GM19452 (cell line): Measurements from ENCODE around the gene DPH6.

Source experiments
- ATAC-seq: cut with Tn5 transposase; IDR thresholded peaks from one replicate; pipeline ENCODE4 v1.9.1; 2021; ENCODE audit not compliant: unreplicated experiment

Gene DPH6

DNA sequence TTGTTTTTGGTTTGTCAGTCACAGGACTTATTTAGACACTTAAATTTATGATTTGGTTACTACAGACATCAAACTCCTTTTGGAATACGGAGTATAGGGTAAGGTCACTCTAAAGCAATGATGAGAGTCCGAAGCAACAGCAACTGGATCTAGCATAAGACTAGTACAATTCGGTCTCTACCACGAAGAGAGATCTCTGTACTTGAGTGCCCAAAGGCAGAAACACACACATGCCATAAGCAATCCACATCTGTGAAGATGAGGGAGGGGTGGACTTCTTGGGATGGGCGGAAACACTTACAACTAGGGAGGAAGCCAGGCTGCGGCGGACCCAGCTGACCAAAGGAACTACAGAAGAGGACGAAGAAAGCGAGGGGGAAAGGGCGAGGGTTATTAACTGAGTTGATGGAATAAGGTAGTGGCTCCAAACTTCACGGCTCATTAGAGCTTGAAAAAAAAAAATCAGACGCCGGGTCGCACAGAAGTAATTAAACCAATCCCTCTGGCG lies 595 bp downstream of the DPH6 start:
- peak; percentile 20 for ATAC-seq

GRCh38 chr15:35540885-35541284 lies 5.1 kb downstream of the DPH6 start:
- ATAC-seq: no peak

- ATAC-seq: no peak
Measured at GRCh38 chr15:35540021-35540420, 5.9 kb downstream of the DPH6 start.

GRCh38 chr15:35535365-35535916 lies 10.5 kb downstream of the DPH6 start:
- ATAC-seq: no peak

DNA sequence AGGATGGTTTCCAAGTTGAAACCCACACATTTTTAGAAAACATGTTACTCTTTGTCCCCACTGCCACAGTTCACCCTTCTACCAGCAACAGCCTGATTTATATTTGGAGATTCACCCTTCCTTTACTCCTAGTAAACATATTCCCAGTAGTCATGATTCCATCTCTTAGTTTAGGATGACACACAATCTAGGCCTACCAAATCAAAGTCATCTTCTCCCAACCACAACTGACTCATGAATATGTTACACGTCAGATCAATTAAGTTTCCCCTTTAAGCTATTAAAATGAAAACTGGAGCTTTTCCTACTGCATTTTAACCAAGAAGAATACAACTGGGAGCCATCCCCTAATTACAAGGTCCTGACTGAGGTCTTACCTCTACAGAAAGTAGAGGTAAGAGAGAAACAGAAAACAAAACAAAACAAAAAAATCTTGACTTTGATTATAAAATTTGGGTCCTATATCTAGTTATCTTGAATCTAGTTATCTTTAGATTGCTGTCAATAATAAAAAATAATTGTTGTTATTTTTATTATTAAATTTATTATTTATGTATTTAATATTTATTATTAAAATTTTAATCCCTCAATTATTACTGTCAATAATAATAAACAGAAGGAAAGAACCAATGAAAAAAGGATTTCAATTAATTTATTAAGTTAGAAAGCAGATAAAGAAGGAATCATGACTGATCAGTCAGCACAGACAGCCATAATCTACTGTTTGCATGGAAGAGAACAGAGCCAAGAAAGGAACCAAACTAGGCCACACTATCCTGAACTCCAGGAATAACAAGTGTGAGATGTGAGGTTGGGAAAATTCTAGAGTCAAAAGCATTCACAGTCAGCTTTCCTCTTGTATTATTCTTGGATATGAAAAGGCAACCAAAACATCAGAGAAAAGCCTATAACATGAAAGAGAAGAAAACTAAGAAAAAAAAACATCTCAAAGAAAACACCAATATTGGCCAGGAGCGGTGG lies 12.5 kb downstream of the DPH6 start:
- no peak for ATAC-seq

- ATAC-seq: no peak
Measured at GRCh38 chr15:35530698-35531097, 15.3 kb downstream of the DPH6 start.

DNA sequence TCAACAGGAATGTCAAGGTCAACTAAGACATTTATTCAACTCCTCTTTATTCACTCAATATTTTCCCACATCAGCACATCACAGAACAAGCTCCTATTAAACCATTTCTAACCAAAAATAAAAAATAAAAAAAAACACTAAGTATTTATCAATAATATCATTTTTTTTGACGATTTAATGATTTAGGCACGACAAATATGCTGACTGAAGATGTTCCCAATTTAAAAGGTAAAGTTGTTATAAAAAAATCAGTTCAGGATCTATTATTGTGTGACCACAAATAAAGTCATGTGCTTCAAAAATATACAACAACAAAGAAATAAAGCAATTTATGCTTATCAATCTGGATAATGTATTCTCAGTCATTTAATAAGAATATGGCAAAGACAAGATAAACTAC lies 16.2 kb downstream of the DPH6 start:
- ATAC-seq: no peak

DNA sequence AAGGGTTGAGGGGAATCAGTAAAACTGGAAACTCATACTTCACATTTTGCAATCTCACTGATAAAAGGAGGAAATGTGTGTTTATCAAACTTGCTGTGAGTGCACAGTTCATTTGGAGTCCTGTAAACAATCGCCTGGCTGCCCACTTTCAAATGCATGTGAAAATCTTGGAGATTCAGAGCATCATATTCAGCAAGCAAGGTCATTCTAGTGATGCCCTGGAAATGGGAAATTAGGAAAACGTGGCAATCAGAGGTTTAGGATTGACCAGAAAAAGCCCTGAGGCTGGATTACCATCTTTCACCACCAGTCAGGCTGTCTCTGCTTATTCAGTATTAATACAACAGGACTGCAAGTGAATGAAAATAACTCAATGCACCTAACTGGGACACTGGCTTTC lies 23.9 kb downstream of the DPH6 start:
- ATAC-seq: no peak

GRCh38 chr15:35519541-35520149 lies 26.3 kb downstream of the DPH6 start:
- ATAC-seq: peak; percentile 83

GRCh38 chr15:35519052-35519451 lies 26.9 kb downstream of the DPH6 start:
- ATAC-seq: no peak

- ATAC-seq: no peak
Measured at GRCh38 chr15:35514759-35515158, 31.2 kb downstream of the DPH6 start.

DNA sequence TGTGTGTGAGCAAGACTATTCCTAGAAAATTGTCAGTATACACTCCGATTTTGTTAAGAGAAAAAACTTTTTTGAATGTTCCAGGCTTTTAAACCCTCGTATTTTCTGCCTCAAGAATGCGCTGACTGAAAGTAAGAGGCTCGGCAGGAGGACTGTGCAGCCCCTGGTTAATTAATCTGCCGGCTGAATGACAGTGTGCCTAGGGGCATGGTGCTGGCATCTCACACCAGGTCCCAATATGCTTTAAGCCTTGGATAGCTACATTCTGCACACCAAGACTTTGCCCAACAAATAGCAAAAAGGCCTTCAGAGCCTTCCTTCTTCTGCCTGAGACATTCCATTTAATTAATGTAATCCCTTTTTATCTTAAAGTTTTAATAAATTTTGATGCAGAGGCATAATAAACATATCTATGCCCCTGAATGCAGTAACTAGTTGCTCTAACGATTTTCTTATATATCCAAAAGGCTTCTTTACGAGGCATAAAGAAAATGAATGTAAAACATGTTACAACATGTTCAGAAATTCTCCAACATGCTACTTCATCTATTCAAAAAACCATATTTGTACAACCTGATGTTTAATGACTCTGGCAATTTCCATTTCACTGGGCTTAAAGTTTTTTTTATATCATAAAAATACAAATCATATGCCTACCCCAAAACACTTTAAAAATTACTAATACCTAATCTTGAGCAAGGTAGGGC lies 37.9 kb downstream of the DPH6 start:
- ATAC-seq: no peak

GRCh38 chr15:35506272-35506870 lies 39.6 kb downstream of the DPH6 start:
- ATAC-seq: no peak

DNA sequence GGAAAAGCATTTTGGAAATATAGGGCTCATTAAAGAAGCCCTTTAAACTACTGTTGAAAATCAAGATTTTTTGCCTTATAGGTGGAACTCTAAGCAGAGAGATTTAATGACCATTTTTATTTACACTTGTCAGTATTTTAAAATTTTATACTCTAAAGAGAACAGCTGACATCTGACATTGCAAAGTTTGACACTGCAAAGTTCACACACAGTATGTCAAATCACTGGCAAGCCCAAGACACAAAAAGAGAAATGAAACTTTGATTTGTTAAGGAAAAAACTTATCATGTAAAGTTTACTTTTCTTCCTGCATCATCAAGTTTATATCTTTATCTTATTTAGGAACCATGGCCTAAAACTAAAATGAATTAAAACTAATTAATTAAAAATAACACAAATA lies 40.2 kb downstream of the DPH6 start:
- ATAC-seq: no peak

DNA sequence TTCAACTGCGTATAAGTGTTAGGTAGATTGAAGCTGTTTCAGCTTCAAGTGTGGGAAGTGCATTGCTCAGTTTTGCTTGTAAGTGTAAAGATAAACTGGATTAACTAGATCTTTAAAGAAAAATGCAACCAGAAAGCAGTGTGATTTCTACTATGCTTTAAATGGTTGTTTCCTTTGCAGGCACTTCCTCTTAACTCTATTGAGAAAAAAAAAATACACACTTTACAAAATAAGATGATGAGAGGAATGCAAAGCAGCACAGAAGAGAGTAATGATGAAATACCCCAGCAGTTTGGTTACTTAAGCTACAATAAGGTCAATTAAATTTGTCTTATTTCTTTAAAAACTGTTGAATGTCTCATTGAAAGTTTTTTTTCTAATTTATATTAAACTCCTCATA lies 40.8 kb downstream of the DPH6 start:
- ATAC-seq: no peak

DNA sequence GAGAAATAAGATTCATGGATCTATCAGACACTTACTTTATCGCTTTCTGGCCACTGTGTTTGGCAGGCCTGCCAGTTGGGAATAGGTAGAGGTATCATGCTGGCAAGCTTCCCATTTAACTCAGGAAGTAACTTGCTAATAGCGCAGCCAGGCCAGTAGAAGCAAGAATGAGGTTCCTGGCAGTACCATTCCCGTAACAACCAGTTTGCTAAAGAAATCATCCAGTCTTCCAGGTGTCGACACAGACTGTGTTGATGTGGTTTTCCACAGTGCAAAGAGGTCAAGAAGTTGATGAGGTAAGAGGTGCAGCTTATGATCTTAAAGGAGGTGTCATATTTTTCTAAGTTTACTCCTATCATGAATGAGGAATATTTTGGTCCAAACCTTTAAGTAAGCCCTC lies 46.2 kb downstream of the DPH6 start:
- ATAC-seq: no peak

DNA sequence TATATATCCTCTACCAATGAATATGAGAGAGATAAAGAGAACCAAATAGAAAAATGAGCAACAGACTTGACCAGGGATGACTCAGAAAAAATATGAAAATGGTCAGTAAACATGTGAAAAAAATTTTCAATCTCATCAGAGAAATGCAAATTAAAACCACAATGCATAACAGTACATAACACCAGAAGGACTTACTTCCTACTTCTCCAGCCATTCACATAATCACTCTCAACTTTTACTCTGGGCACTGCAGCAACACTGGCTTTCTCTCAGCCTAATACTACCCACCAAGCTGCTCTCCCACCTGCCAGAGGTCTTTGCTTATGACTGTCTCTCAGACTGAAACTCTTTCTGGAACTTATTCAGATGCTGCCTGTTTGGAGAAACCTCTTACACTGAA lies 49.4 kb downstream of the DPH6 start:
- ATAC-seq: peak; percentile 100

DNA sequence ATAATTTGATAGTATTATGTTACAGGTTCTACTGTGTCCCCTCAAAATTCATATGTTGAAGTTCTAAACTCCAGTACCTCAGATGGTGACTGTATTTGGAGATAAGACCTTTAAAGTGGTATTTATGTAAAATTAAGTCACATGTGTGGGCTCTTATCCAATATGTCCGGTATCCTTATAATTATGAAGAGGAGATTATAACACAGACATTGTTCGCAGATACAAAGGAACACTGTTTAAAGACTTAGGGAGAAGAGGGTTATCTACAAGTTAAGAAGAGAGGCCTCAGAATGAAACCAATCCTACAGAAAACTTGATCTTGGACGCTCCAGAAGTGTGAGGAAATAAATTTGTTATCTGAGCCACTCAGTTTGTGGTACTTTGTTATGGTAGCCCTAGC lies 50.9 kb downstream of the DPH6 start:
- no peak for ATAC-seq

DNA sequence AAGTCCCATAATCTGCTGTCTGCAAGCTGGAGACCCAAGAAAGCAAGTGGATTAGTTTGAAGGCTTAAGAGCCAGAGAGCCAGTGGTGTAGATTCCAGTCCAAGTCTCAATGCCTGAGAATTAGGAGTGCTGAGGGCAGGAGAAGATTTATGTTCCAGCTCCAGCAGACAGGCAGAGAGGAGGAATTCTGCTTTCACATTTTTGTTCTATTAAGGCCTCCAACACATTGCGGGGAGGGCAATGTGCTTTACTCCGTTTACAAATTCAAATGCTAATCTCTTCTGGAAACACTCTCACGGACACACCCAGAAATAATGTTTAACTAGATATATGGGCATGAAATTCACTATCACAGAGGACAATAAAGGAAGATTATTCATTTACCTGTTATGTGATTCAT lies 54.0 kb downstream of the DPH6 start:
- no peak for ATAC-seq

- ATAC-seq: no peak
Measured at GRCh38 chr15:35491173-35491572, 54.8 kb downstream of the DPH6 start.

DNA sequence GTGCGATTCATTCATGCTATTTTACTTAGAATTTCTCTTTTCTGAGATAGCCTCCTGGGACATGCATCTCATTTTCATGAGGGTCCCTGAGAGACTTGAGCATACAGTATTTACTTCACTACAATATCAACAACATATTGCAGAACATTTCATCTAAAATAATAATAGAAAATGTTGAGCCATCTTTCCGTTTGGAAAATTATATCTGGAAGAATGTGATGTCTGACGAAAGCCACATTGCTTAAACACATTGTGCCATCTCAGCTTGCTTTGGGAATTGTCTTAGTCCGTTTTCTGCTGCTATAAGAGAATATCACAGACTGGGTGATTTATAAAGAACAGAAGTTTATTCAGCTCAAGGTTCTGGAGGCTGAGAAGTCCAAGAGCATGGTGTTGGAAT lies 55.5 kb downstream of the DPH6 start:
- no peak for ATAC-seq
